ENCODE data around the gene GOLGA6D.

- TF ChIP-seq CTCF (IDR thresholded peaks at IDR 0.05) (no peak), POLR2A (IDR thresholded peaks at IDR 0.05) (no peak)
Measured at GRCh38 chr15:75234191-75234810, 48.3 kb upstream of the GOLGA6D start.

Data from uterus (tissue), 2 donors.